ENCODE results near the gene PEX5L.

PEX5L gene

GRCh38 chr3:179809639-179810038 is 227.1 kb downstream of the PEX5L start:
- no peak for TF ChIP-seq CTCF (conservative IDR thresholded peaks at IDR 0.05)
- H3K27ac ChIP-seq: no peak overlapping the region

- H3K27ac ChIP-seq: no peak overlapping the region
- TF ChIP-seq CTCF (conservative IDR thresholded peaks at IDR 0.05): no peak
These were observed 229.1 kb downstream of the PEX5L start for GRCh38 chr3:179807588-179807987.

GRCh38 chr3:179806177-179806576 is 230.6 kb downstream of the PEX5L start:
- no peak overlapping the region for H3K27ac ChIP-seq
- no peak for TF ChIP-seq CTCF (conservative IDR thresholded peaks at IDR 0.05)

- no peak for TF ChIP-seq CTCF (conservative IDR thresholded peaks at IDR 0.05)
- no peak overlapping the region for H3K27ac ChIP-seq
These were observed 234.9 kb downstream of the PEX5L start for GRCh38 chr3:179801856-179802255.

GRCh38 chr3:179801263-179801662 is 235.5 kb downstream of the PEX5L start:
- TF ChIP-seq CTCF (conservative IDR thresholded peaks at IDR 0.05): no peak
- H3K27ac ChIP-seq: no peak overlapping the region

GRCh38 chr3:179797192-179797591 is 239.5 kb downstream of the PEX5L start:
- no peak for TF ChIP-seq CTCF (conservative IDR thresholded peaks at IDR 0.05)
- no peak overlapping the region for H3K27ac ChIP-seq

- no peak for TF ChIP-seq CTCF (conservative IDR thresholded peaks at IDR 0.05)
- H3K27ac ChIP-seq: no peak overlapping the region
These were observed 240.3 kb downstream of the PEX5L start for GRCh38 chr3:179796421-179796820.

- H3K27ac ChIP-seq: no peak overlapping the region
- no peak for TF ChIP-seq CTCF (conservative IDR thresholded peaks at IDR 0.05)
These were observed 242.4 kb downstream of the PEX5L start for GRCh38 chr3:179794355-179794754.
